ENCODE measurements around the gene FCAR.
"Not testable (repeated sequence)": the region's sequence is repeated elsewhere in the genome, so short reads cannot be mapped to it uniquely, and the experiment has no call there.

FCAR gene

GRCh38 chr19:54873990-54874389, at the start of gene FCAR:
Gene FCAR (plus strand): TSS chr19:54874235. CDS start chr19:54874290, 55 bp downstream.
- DNase-seq, result no peak

GRCh38 chr19:54824416-54824815, 49.6 kb upstream of the FCAR start:
- not testable (repeated sequence) for DNase-seq

GRCh38 chr19:54825326-54825725, 48.7 kb upstream of the FCAR start:
- not testable (repeated sequence) for DNase-seq

GRCh38 chr19:54828064-54828463, 46.0 kb upstream of the FCAR start:
- not testable (repeated sequence) for DNase-seq

- DNase-seq, result not testable (repeated sequence)
These were observed 41.5 kb upstream of the FCAR start, which contains the start of gene KIR2DS4 for GRCh38 chr19:54832496-54832895. Gene KIR2DS4 (plus strand): TSS chr19:54832676.

GRCh38 chr19:54835126-54835525, 38.9 kb upstream of the FCAR start:
- not testable (repeated sequence) for DNase-seq

- not testable (repeated sequence) for DNase-seq
These were observed 36.5 kb upstream of the FCAR start for GRCh38 chr19:54837522-54837921.

GRCh38 chr19:54843171-54843570, 30.9 kb upstream of the FCAR start:
- not testable (repeated sequence) for DNase-seq

GRCh38 chr19:54850061-54850640, 23.9 kb upstream of the FCAR start, which contains the start of gene KIR3DL2:
Gene KIR3DL2 (plus strand): TSS chr19:54850443. CDS start chr19:54850476, 33 bp downstream.
- not testable (repeated sequence) for DNase-seq

GRCh38 chr19:54850930-54851329, 23.1 kb upstream of the FCAR start:
- DNase-seq, result no peak

- no peak for DNase-seq
These were observed 22.7 kb upstream of the FCAR start for GRCh38 chr19:54851353-54851752.

GRCh38 chr19:54855241-54855640, 18.8 kb upstream of the FCAR start:
- not testable (repeated sequence) for DNase-seq

- DNase-seq, result not testable (repeated sequence)
These were observed 15.6 kb upstream of the FCAR start for GRCh38 chr19:54858476-54858875.

- not testable (repeated sequence) for DNase-seq
These were observed 14.6 kb upstream of the FCAR start for GRCh38 chr19:54859421-54859820.

- DNase-seq, result not testable (repeated sequence)
These were observed 10.6 kb upstream of the FCAR start for GRCh38 chr19:54863459-54863858.

- DNase-seq, result no peak
These were observed 2.3 kb upstream of the FCAR start for GRCh38 chr19:54871696-54872095.

- DNase-seq, result no peak
These were observed 1.5 kb downstream of the FCAR start for GRCh38 chr19:54875506-54875905.

GRCh38 chr19:54877471-54877870, 3.4 kb downstream of the FCAR start:
- DNase-seq, result no peak

- DNase-seq, result no peak
These were observed 7.8 kb downstream of the FCAR start for GRCh38 chr19:54881884-54882283.

- DNase-seq, result no peak
These were observed 8.7 kb downstream of the FCAR start for GRCh38 chr19:54882758-54883157.

GRCh38 chr19:54883228-54883627, 9.2 kb downstream of the FCAR start:
- DNase-seq, result no peak

GRCh38 chr19:54888239-54888638, 14.2 kb downstream of the FCAR start:
- no peak for DNase-seq

- DNase-seq, result no peak
These were observed 15.5 kb downstream of the FCAR start for GRCh38 chr19:54889566-54889965.

- no peak for DNase-seq
These were observed 19.4 kb downstream of the FCAR start for GRCh38 chr19:54893406-54893805.

- not testable (repeated sequence) for DNase-seq
These were observed 20.1 kb downstream of the FCAR start for GRCh38 chr19:54894106-54894505.
